MCF 10A (cell line): ENCODE measurements around the gene MAP3K15. TPM values are rescaled to one million over a fixed set of nuclear protein-coding genes. Genes with fewer than 3 reads are reported as not detected.

ENCODE experiments used
- BruUV-seq: library from RNA; stranded (reverse); fragments of 400-500 nt; replicated peaks from 2 replicates; lab custom pipeline; 2021; lab: Mats Ljungman, UMichigan
- CTCF ChIA-PET: fragments of 300-600 bp; sonication (Branson Sonifier 250); formaldehyde crosslinking; extraction: SDS; loops from one replicate; lab custom pipeline; 2021; ENCODE audit warnings: antibody characterized with exemption, inconsistent platforms; lab: Yijun Ruan, JAX
- POLR2A ChIA-PET: fragments of 300-600, 350-650 bp; sonication (Branson Sonifier 250); formaldehyde crosslinking; extraction: SDS; loops from one replicate; lab custom pipeline; 2020; ENCODE audit warnings: antibody characterized with exemption, inconsistent platforms; lab: Yijun Ruan, JAX
- DNase-seq: peaks from one replicate; pipeline ENCODE4 v3.0.0-alpha.2; 2018; ENCODE audit not compliant: unreplicated experiment
- H3K27ac Mint-ChIP-seq: one replicate; pipeline ENCODE4 v1.8.0; 2022; ENCODE audit warnings: mild to moderate bottlenecking, low read depth, mixed read lengths; ENCODE audit not compliant: unreplicated experiment
- H3K27me3 Mint-ChIP-seq: one replicate; pipeline ENCODE4 v1.8.0; 2022; ENCODE audit warnings: mixed read lengths; ENCODE audit not compliant: insufficient read depth, unreplicated experiment
- H3K36me3 Mint-ChIP-seq: one replicate; pipeline ENCODE4 v1.8.0; 2022; ENCODE audit warnings: mild to moderate bottlenecking, moderate library complexity, mixed read lengths; ENCODE audit not compliant: insufficient read depth, unreplicated experiment
- H3K4me1 Mint-ChIP-seq: one replicate; pipeline ENCODE4 v1.8.0; 2022; ENCODE audit warnings: mixed read lengths; ENCODE audit not compliant: insufficient read depth, unreplicated experiment
- H3K4me3 Mint-ChIP-seq: one replicate; pipeline ENCODE4 v1.8.0; 2022; ENCODE audit warnings: mild to moderate bottlenecking, moderate library complexity, mixed read lengths; ENCODE audit not compliant: unreplicated experiment
- H3K9me3 Mint-ChIP-seq: one replicate; pipeline ENCODE4 v1.8.0; 2022; ENCODE audit warnings: mixed read lengths; ENCODE audit not compliant: unreplicated experiment
- CTCF ChIP-seq: fragments of 200-600 bp; IDR thresholded peaks from one replicate; pipeline ENCODE4 v1.8.0; 2022; ENCODE audit warnings: antibody characterized with exemption, mild to moderate bottlenecking; ENCODE audit not compliant: unreplicated experiment
- intact Hi-C: fragments of 100-400 bp; cut with micrococcal nuclease; formaldehyde crosslinking; loops from 2 replicates; pipeline ENCODE4 v1.14.1; 2022
- total RNA-seq: library from RNA; stranded (reverse); gene quantifications from 2 replicates; pipeline ENCODE4 v1.2.3, GENCODE V29; 2022

The MAP3K15 gene
- total RNA-seq, 1 experiment from 2014 or later: not detected

GRCh38 chrX:19334945-19335626, 180.2 kb downstream of the MAP3K15 start:
- peak; percentile 33 for DNase-seq
- Mint-ChIP-seq H3K4me1 (no peaks in the 10 kb centered on the region), H3K9me3 (no peaks in the 10 kb centered on the region), H3K4me3 (no peak overlapping the region), H3K27ac (no peak overlapping the region), H3K36me3 (no peaks in the 10 kb centered on the region), H3K27me3 (no peaks in the 10 kb centered on the region)
- intact Hi-C loops: loop anchor here (1.0 to 10.0 kb wide), 6 partner anchors 238 to 1590 kb away; no protein-coding TSS in a partner anchor
- ChIA-PET CTCF (interaction anchor here (0.6 to 4.7 kb wide), 12 partner anchors 100 to 955 kb away, joined by 3 to 37 read pairs (median 4); no protein-coding TSS in a partner anchor), POLR2A (no interaction called here)
- BruUV-seq: no TSS peak
- TF ChIP-seq CTCF: peak; percentile 36

GRCh38 chrX:19332983-19333382, 182.3 kb downstream of the MAP3K15 start:
- POLR2A ChIA-PET: no interaction called here
- intact Hi-C loops: loop anchor here (5.0 to 10.0 kb wide), 2 partner anchors 236 to 1588 kb away; no protein-coding TSS in a partner anchor
- BruUV-seq: no TSS peak
- Mint-ChIP-seq H3K36me3 (no peaks in the 10 kb centered on the region), H3K4me1 (no peaks in the 10 kb centered on the region), H3K27me3 (no peaks in the 10 kb centered on the region), H3K27ac (no peak overlapping the region), H3K9me3 (no peaks in the 10 kb centered on the region), H3K4me3 (no peak overlapping the region)
- TF ChIP-seq CTCF: no peak
- DNase-seq: no peak
- CTCF ChIA-PET: interaction anchor here (0.6 to 4.7 kb wide), 28 partner anchors 11 to 1717 kb away, joined by 3 to 37 read pairs (median 4); no protein-coding TSS in a partner anchor

GRCh38 chrX:19331831-19332230, 183.5 kb downstream of the MAP3K15 start:
- CTCF ChIA-PET: interaction anchor here (0.5 to 4.7 kb wide), 5 partner anchors 237 to 1635 kb away, joined by 3 to 37 read pairs (median 4); no protein-coding TSS in a partner anchor
- intact Hi-C loops: loop anchor here (5.0 to 10.0 kb wide), 2 partner anchors 235 to 1587 kb away; no protein-coding TSS in a partner anchor
- no peak overlapping the region for H3K27ac Mint-ChIP-seq

More at GRCh38 chrX:19331831-19332230, 183.5 kb downstream of the MAP3K15 start:
- no peak for TF ChIP-seq CTCF
- Mint-ChIP-seq H3K4me1 (no peaks in the 10 kb centered on the region), H3K9me3 (no peaks in the 10 kb centered on the region), H3K27me3 (no peaks in the 10 kb centered on the region), H3K36me3 (no peaks in the 10 kb centered on the region), H3K4me3 (no peak overlapping the region)
- POLR2A ChIA-PET: interaction anchor here (0.6 kb wide), 1 partner anchor 953 kb away, joined by 3 read pairs; no protein-coding TSS in a partner anchor
- no peak for DNase-seq
- no TSS peak for BruUV-seq
